B cell (primary cell): ENCODE data around the gene KRT73. TPM values are rescaled to one million over a fixed set of nuclear protein-coding genes. Genes with fewer than 3 reads are reported as not detected.

Experiments
- ATAC-seq: fragments of 200-7000 bp; cut with Tn5 transposase; one replicate; pipeline ENCODE4 v1.10.0; 2021; ENCODE audit warnings: low read depth, mild to moderate bottlenecking, moderate number of reproducible peaks, moderate library complexity
- CTCF ChIA-PET: fragments of 350-600 bp; sonication (Branson Sonifier 250); formaldehyde crosslinking; loops from one replicate; lab custom pipeline; 2021; ENCODE audit warnings: antibody characterized with exemption, inconsistent platforms; lab: Charles Lee
- POLR2A ChIA-PET: fragments of 350-600 bp; sonication (Branson Sonifier 250); formaldehyde crosslinking; loops from one replicate; lab custom pipeline; 2021; ENCODE audit warnings: antibody characterized with exemption; lab: Charles Lee
- DNase-seq: peaks from one replicate; pipeline ENCODE4 v3.0.0; 2013
- H2AFZ ChIP-seq: 2 replicates; pipeline ENCODE4 v1.6.1; 2012; ENCODE audit warnings: mild to moderate bottlenecking, low read depth, low read length; ENCODE audit not compliant: insufficient read depth, poor library complexity, severe bottlenecking
- H3K27ac ChIP-seq, 2 donors: 1 replicate in 1 of 2; 2 replicates in 1 of 2; pipeline ENCODE4 v1.5.1; 2012 to 2013; ENCODE audit warnings: low read length in 2 of 2, mild to moderate bottlenecking in 2 of 2, moderate library complexity in 1 of 2
- H3K27me3 ChIP-seq, 4 experiments: fragments of 200-600 bp in 1 of 4; sonication (generic) in 1 of 4; replicated peaks in 1 of 4; 1 replicate in 2 of 4; 2 replicates in 2 of 4; pipeline versions ENCODE4 v1.6.1 to v1.7.0; 2013 to 2016; ENCODE audit warnings: low read length in 3 of 4, mild to moderate bottlenecking in 2 of 4, mixed read lengths in 1 of 4, moderate library complexity in 1 of 4; ENCODE audit not compliant: insufficient read depth in 4 of 4, control insufficient read depth in 3 of 4; ENCODE audit errors: control extremely low read depth in 1 of 4
- H3K36me3 ChIP-seq, 2 experiments: replicated peaks in 1 of 2; 1 replicate in 1 of 2; 2 replicates in 1 of 2; pipeline versions ENCODE4 v1.6.1 to v1.7.1; 2013; ENCODE audit warnings: low read length in 1 of 2; ENCODE audit not compliant: insufficient read depth in 2 of 2, control insufficient read depth in 1 of 2; ENCODE audit errors: control extremely low read depth in 1 of 2, extremely low read depth in 1 of 2
- H3K4me1 ChIP-seq, 2 donors: fragments of 200-600 bp in 1 of 2; sonication (generic) in 1 of 2; 1 replicate in 1 of 2; 2 replicates in 1 of 2; pipeline versions ENCODE4 v1.5.1 to v1.6.1; 2013 to 2017; ENCODE audit warnings: low read length in 2 of 2; ENCODE audit not compliant: control insufficient read depth in 2 of 2, insufficient read depth in 2 of 2
- H3K4me2 ChIP-seq: replicated peaks from 2 replicates; pipeline ENCODE3; 2012; ENCODE audit warnings: mild to moderate bottlenecking, low read depth, low read length; ENCODE audit not compliant: poor library complexity, severe bottlenecking
- H3K4me3 ChIP-seq, 5 experiments: fragments of 200-600 bp in 1 of 5; sonication (generic) in 1 of 5; 1 replicate in 3 of 5; 2 replicates in 2 of 5; pipeline versions ENCODE4 v1.5.1 to v1.7.0; 2011 to 2016; ENCODE audit warnings: low read length in 4 of 5, mild to moderate bottlenecking in 4 of 5, low read depth in 2 of 5, control low read depth in 1 of 5, moderate library complexity in 1 of 5; ENCODE audit not compliant: insufficient read depth in 1 of 5; ENCODE audit errors: control extremely low read depth in 1 of 5, extremely low read depth in 1 of 5
- H3K79me2 ChIP-seq: fragments of 200-600 bp; sonication (generic); one replicate; pipeline ENCODE4 v1.6.0; 2016; ENCODE audit warnings: low read length; ENCODE audit not compliant: control insufficient read depth, insufficient read depth
- H3K9ac ChIP-seq: fragments of 200-600 bp; sonication (generic); 2 replicates; pipeline ENCODE4 v1.6.1; 2017; ENCODE audit warnings: mild to moderate bottlenecking, low read length, moderate library complexity
- H3K9me3 ChIP-seq, 3 donors: one replicate each; pipeline versions ENCODE4 v1.6.1 to v1.7.1; 2013; ENCODE audit warnings: low read length in 2 of 3; ENCODE audit not compliant: control insufficient read depth in 2 of 3, insufficient read depth in 1 of 3; ENCODE audit errors: control extremely low read depth in 1 of 3
- H4K20me1 ChIP-seq: 2 replicates; pipeline ENCODE4 v1.6.0; 2012; ENCODE audit warnings: mild to moderate bottlenecking, low read length; ENCODE audit not compliant: insufficient read depth, control insufficient read depth, poor library complexity, severe bottlenecking
- H3K27ac Mint-ChIP-seq: one replicate; pipeline ENCODE4 v1.8.0; 2021; ENCODE audit warnings: mixed read lengths
- H3K27me3 Mint-ChIP-seq: one replicate; pipeline ENCODE4 v1.8.0; 2021; ENCODE audit warnings: mixed read lengths
- H3K4me1 Mint-ChIP-seq: one replicate; pipeline ENCODE4 v1.8.0; 2021; ENCODE audit warnings: mixed read lengths
- H3K4me3 Mint-ChIP-seq: one replicate; pipeline ENCODE4 v1.8.0; 2021; ENCODE audit warnings: mixed read lengths
- H3K9me3 Mint-ChIP-seq: one replicate; pipeline ENCODE4 v1.8.0; 2022; ENCODE audit warnings: mixed read lengths; ENCODE audit not compliant: insufficient read depth
- CTCF ChIP-seq: fragments of 200-600 bp; IDR thresholded peaks from one replicate; pipeline ENCODE4 v1.8.0; 2022; ENCODE audit warnings: antibody characterized with exemption, mild to moderate bottlenecking
- EZH2 ChIP-seq: IDR thresholded peaks from 2 replicates; pipeline ENCODE4 v1.6.1; 2012; ENCODE audit warnings: borderline replicate concordance, low read depth, mild to moderate bottlenecking, moderate library complexity, low read length; ENCODE audit not compliant: insufficient read depth, poor library complexity, severe bottlenecking
- WGBS: methylation state at CpG from one replicate; pipeline ENCODE4 v1.1.5; 2013; ENCODE audit warnings: missing lambda C conversion rate; ENCODE audit not compliant: insufficient coverage; 5-methylcytosine and 5-hydroxymethylcytosine counted together
- intact Hi-C: fragments of 100-400 bp; cut with micrococcal nuclease; formaldehyde crosslinking; loops from one replicate; pipeline ENCODE4 v1.10.0; 2022
- polyA plus RNA-seq: library from polyadenylated mRNA; depleted of rRNA; stranded (reverse); fragments of >200 nt; gene quantifications from 2 replicates; pipeline ENCODE4 v1.2.3, GENCODE V29; 2012
- total RNA-seq, 2 donors: library from RNA; stranded (reverse); fragments of 120-200 nt in 1 of 2; gene quantifications; 1 replicate in 1 of 2; 2 replicates in 1 of 2; pipeline versions ENCODE4 v1.2.3 to v1.2.4, GENCODE V29; 2013 to 2022

Gene KRT73
- total and polyA plus RNA-seq, 2 donors (not counting 1 experiment from before 2014, with no cell fraction given) = 0.07 TPM; not detected in 1

GRCh38 chr12:52636592-52637258 lies 18.4 kb upstream of the KRT73 start:
- H3K4me2 ChIP-seq = no peak overlapping the region
- no peak for TF ChIP-seq EZH2
- TF ChIP-seq CTCF = no peak
- H3K4me1 ChIP-seq = no peaks in the 10 kb centered on the region
- no peak overlapping the region for H3K27ac ChIP-seq
- WGBS = no CpG with 5 or more reads among the region's 5 CpGs
- peaks cover 14% of the 10 kb centered on the region for H3K27me3 Mint-ChIP-seq
- H3K27me3 ChIP-seq = peaks cover 0 to 7% (median 1%) of the 10 kb centered on the region in 4 experiments
- H4K20me1 ChIP-seq = no peaks in the 10 kb centered on the region
- H3K36me3 ChIP-seq = no peaks in the 10 kb centered on the region
- no peaks in the 10 kb centered on the region for H3K4me1 Mint-ChIP-seq
- H2AFZ ChIP-seq = no peak overlapping the region
- no peak for DNase-seq
- intact Hi-C loops = no loop called here
- no peak overlapping the region for H3K27ac Mint-ChIP-seq
- no peak overlapping the region for H3K4me3 Mint-ChIP-seq
- ChIA-PET POLR2A (no interaction called here), CTCF (no interaction called here)
- H3K79me2 ChIP-seq = no peaks in the 10 kb centered on the region
- no peak for ATAC-seq
- no peak overlapping the region for H3K4me3 ChIP-seq
- peaks cover 2% of the 10 kb centered on the region for H3K9me3 Mint-ChIP-seq
- no peaks in the 10 kb centered on the region for H3K9me3 ChIP-seq
- no peak overlapping the region for H3K9ac ChIP-seq

- H3K79me2 ChIP-seq = no peaks in the 10 kb centered on the region
- ChIA-PET CTCF (no interaction called here), POLR2A (no interaction called here)
- no peaks in the 10 kb centered on the region for H3K4me1 ChIP-seq
- DNase-seq = no peak
- peaks cover 13% of the 10 kb centered on the region for H3K27me3 Mint-ChIP-seq
- no peak overlapping the region for H2AFZ ChIP-seq
- H3K36me3 ChIP-seq = no peaks in the 10 kb centered on the region
- H3K9ac ChIP-seq = no peak overlapping the region
- ATAC-seq = no peak
- no peaks in the 10 kb centered on the region for H3K4me1 Mint-ChIP-seq
- H3K27ac Mint-ChIP-seq = no peak overlapping the region
- intact Hi-C loops = no loop called here
- no peak overlapping the region for H3K4me3 ChIP-seq
- no peaks in the 10 kb centered on the region for H3K9me3 ChIP-seq
- H3K9me3 Mint-ChIP-seq = peaks cover 2% of the 10 kb centered on the region
- no peaks in the 10 kb centered on the region for H4K20me1 ChIP-seq
- no peak for TF ChIP-seq CTCF
- no peak for TF ChIP-seq EZH2
- WGBS = no CpG with 5 or more reads among the region's 6 CpGs
- no peak overlapping the region for H3K27ac ChIP-seq
- peaks cover 0 to 5% (median 1%) of the 10 kb centered on the region in 4 experiments for H3K27me3 ChIP-seq
- no peak overlapping the region for H3K4me2 ChIP-seq
- H3K4me3 Mint-ChIP-seq = no peak overlapping the region
Measured at GRCh38 chr12:52636189-52636588, 17.8 kb upstream of the KRT73 start.
